PC-3 (cell line): ENCODE data around the gene FGF12. TPM values are rescaled to one million over a fixed set of nuclear protein-coding genes. Genes with fewer than 3 reads are reported as not detected.
A peak's percentile ranks its signal among the peaks of the same experiment; 100 is the strongest.

Source experiments
- ATAC-seq: fragments of 200-7000 bp; cut with Tn5 transposase; 2 replicates; pipeline ENCODE4 v1.9.1; 2020; ENCODE audit warnings: mild to moderate bottlenecking, moderate library complexity
- BruUV-seq: library from RNA; stranded (reverse); fragments of 400-500 nt; replicated peaks from 2 replicates; lab custom pipeline; 2021; lab: Mats Ljungman, UMichigan
- CTCF ChIA-PET: fragments of 300-600 bp; sonication (Branson Sonifier 250); formaldehyde crosslinking; loops from one replicate; lab custom pipeline; 2022; ENCODE audit warnings: antibody characterized with exemption; lab: Charles Lee
- POLR2A ChIA-PET: fragments of 300-600 bp; sonication (Branson Sonifier 250); formaldehyde crosslinking; loops from one replicate; lab custom pipeline; 2022; ENCODE audit warnings: antibody characterized with exemption; ENCODE audit not compliant: unreplicated experiment; lab: Charles Lee
- DNase-seq: peaks from one replicate; pipeline ENCODE4 v3.0.0-alpha.2; 2015
- H2AFZ ChIP-seq: fragments of 300-600 bp; sonication (generic); 2 replicates; pipeline ENCODE4 v1.6.0; 2016; ENCODE audit warnings: antibody characterized with exemption, low read length
- H3F3A ChIP-seq: fragments of 300-600 bp; sonication (generic); one replicate; pipeline ENCODE4 v1.6.0; 2017; ENCODE audit warnings: antibody characterized with exemption, low read length, control low read depth, mild to moderate bottlenecking; ENCODE audit not compliant: unreplicated experiment
- H3K27ac ChIP-seq: fragments of 300-600 bp; sonication (generic); 2 replicates; pipeline ENCODE4 v1.5.1; 2016; ENCODE audit warnings: mild to moderate bottlenecking, low read length
- H3K27me3 ChIP-seq: fragments of 300-600 bp; sonication (generic); 2 replicates; pipeline ENCODE4 v1.6.1; 2016; ENCODE audit warnings: low read length, mixed read lengths
- H3K36me3 ChIP-seq: fragments of 300-600 bp; sonication (generic); 2 replicates; pipeline ENCODE4 v1.6.1; 2016; ENCODE audit warnings: low read depth, mixed run types, low read length, mixed read lengths
- H3K4me1 ChIP-seq: fragments of 300-600 bp; sonication (generic); 2 replicates; pipeline ENCODE4 v1.5.1; 2016; ENCODE audit warnings: low read length; ENCODE audit not compliant: insufficient read depth
- H3K4me2 ChIP-seq: fragments of 300-600 bp; sonication (generic); 2 replicates; pipeline ENCODE4 v1.6.0; 2016; ENCODE audit warnings: low read length
- H3K4me3 ChIP-seq: fragments of 300-600 bp; sonication (generic); 2 replicates; pipeline ENCODE4 v1.5.1; 2016; ENCODE audit warnings: mild to moderate bottlenecking, low read length, mixed read lengths
- H3K79me2 ChIP-seq: fragments of 300-600 bp; sonication (generic); 2 replicates; pipeline ENCODE4 v1.6.1; 2017; ENCODE audit warnings: low read length, mixed read lengths
- H3K9ac ChIP-seq: fragments of 300-600 bp; sonication (generic); 2 replicates; pipeline ENCODE4 v1.6.0; 2016; ENCODE audit warnings: mild to moderate bottlenecking, low read length
- H3K9me2 ChIP-seq: fragments of 300-600 bp; sonication (generic); replicated peaks from 2 replicates; pipeline ENCODE4 v1.6.1; 2016; ENCODE audit warnings: mixed run types, low read length, mixed read lengths
- H3K9me3 ChIP-seq: fragments of 300-600 bp; sonication (generic); 2 replicates; pipeline ENCODE4 v1.6.1; 2016; ENCODE audit warnings: low read length, mixed read lengths
- H4K20me1 ChIP-seq: fragments of 300-600 bp; sonication (generic); 2 replicates; pipeline ENCODE4 v1.6.1; 2016; ENCODE audit warnings: low read length, mixed read lengths
- EZH2 ChIP-seq: fragments of 300-600 bp; sonication (generic); IDR thresholded peaks from one replicate; pipeline ENCODE4 v1.6.1; 2017; ENCODE audit warnings: antibody characterized with exemption, mild to moderate bottlenecking, low read length; ENCODE audit not compliant: unreplicated experiment
- EZH2phosphoT487 ChIP-seq: fragments of 300-600 bp; sonication (generic); IDR thresholded peaks from 2 replicates; pipeline ENCODE4 v1.6.1; 2018; ENCODE audit warnings: mild to moderate bottlenecking, antibody characterized with exemption, low read length, borderline replicate concordance
- intact Hi-C: fragments of 100-400 bp; cut with micrococcal nuclease; formaldehyde crosslinking; loops from 2 replicates; pipeline ENCODE4 v1.9.0; 2023
- total RNA-seq: library from RNA; depleted of rRNA; stranded (reverse); fragments of >200 nt; gene quantifications from 2 replicates; pipeline ENCODE4 v1.2.3, GENCODE V29; 2014
- TF ChIP-seq, protein P1 (sequence below): fragments of 300-600 bp; sonication (generic); conservative IDR thresholded peaks from 2 replicates; pipeline ENCODE4 v1.5.1; 2017; ENCODE audit warnings: antibody characterized with exemption, low read depth, mild to moderate bottlenecking, low read length

Gene FGF12
- total RNA-seq, 1 experiment from 2014 or later, result not detected

DNA sequence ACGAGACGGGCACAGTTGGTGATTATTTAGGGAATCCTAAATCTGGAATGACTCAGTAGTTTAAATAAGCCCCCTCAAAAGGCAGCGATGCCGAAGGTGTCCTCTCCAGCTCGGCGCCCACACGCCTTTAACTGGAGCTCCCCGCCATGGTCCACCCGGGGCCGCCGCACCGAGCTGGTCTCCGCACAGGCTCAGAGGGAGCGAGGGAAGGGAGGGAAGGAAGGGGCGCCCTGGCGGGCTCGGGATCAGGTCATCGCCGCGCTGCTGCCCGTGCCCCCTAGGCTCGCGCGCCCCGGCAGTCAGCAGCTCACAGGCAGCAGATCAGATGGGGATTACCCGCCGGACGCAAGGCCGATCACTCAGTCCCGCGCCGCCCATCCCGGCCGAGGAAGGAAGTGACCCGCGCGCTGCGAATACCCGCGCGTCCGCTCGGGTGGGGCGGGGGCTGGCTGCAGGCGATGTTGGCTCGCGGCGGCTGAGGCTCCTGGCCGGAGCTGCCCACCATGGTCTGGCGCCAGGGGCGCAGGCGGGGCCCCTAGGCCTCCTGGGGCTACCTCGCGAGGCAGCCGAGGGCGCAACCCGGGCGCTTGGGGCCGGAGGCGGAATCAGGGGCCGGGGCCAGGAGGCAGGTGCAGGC, 318.0 kb downstream of the FGF12 start:
- ATAC-seq, result peak; percentile 61
- H2AFZ ChIP-seq, result no peak overlapping the region

DNA sequence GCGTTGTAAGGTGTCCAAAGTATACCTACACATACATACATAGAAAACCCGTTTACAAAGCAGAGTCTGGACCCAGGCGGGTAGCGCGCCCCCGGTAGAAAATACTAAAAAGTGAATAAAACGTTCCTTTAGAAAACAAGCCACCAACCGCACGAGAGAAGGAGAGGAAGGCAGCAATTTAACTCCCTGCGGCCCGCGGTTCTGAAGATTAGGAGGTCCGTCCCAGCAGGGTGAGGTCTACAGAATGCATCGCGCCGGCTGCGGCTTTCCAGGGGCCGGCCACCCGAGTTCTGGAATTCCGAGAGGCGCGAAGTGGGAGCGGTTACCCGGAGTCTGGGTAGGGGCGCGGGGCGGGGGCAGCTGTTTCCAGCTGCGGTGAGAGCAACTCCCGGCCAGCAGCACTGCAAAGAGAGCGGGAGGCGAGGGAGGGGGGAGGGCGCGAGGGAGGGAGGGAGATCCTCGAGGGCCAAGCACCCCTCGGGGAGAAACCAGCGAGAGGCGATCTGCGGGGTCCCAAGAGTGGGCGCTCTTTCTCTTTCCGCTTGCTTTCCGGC, 318.6 kb downstream of the FGF12 start:
- Histone ChIP-seq H3K4me1 (no peaks in the 10 kb centered on the region), H3K9me2 (no peaks in the 10 kb centered on the region), H3F3A (no peaks in the 10 kb centered on the region), H3K36me3 (no peaks in the 10 kb centered on the region), H3K27ac (no peak overlapping the region), H3K4me2 (peak overlapping the region; percentile 68; the same call in 1 of the 2 replicates), H3K4me3 (no peak overlapping the region), H4K20me1 (no peaks in the 10 kb centered on the region), H3K9ac (no peak overlapping the region), H3K9me3 (no peaks in the 10 kb centered on the region), H2AFZ (no peak overlapping the region), H3K79me2 (no peaks in the 10 kb centered on the region), H3K27me3 (peaks cover 62% of the 10 kb centered on the region)
- ChIA-PET CTCF (no interaction called here), POLR2A (no interaction called here)
- intact Hi-C loops, result no loop called here
- DNase-seq, result no peak
- no TSS peak for BruUV-seq
- ATAC-seq, result no peak
- TF ChIP-seq EZH2 (no peak), EZH2phosphoT487 (no peak)
- TF ChIP-seq, protein P1, sequence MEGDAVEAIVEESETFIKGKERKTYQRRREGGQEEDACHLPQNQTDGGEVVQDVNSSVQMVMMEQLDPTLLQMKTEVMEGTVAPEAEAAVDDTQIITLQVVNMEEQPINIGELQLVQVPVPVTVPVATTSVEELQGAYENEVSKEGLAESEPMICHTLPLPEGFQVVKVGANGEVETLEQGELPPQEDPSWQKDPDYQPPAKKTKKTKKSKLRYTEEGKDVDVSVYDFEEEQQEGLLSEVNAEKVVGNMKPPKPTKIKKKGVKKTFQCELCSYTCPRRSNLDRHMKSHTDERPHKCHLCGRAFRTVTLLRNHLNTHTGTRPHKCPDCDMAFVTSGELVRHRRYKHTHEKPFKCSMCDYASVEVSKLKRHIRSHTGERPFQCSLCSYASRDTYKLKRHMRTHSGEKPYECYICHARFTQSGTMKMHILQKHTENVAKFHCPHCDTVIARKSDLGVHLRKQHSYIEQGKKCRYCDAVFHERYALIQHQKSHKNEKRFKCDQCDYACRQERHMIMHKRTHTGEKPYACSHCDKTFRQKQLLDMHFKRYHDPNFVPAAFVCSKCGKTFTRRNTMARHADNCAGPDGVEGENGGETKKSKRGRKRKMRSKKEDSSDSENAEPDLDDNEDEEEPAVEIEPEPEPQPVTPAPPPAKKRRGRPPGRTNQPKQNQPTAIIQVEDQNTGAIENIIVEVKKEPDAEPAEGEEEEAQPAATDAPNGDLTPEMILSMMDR, result no peak

More for the DNA sequence above, 318.0 kb downstream of the FGF12 start:
- no peak for TF ChIP-seq EZH2phosphoT487
- no peak for TF ChIP-seq EZH2
- TF ChIP-seq, protein P1, result no peak
- peak overlapping the region; percentile 50 for H3K4me3 ChIP-seq
- DNase-seq, result no peak
- peaks cover 62% of the 10 kb centered on the region for H3K27me3 ChIP-seq
- no peaks in the 10 kb centered on the region for H3K36me3 ChIP-seq
- no TSS peak for BruUV-seq
- no peak overlapping the region for H3K27ac ChIP-seq
- intact Hi-C loops, result no loop called here
- no peaks in the 10 kb centered on the region for H3K9me2 ChIP-seq
- H4K20me1 ChIP-seq, result no peaks in the 10 kb centered on the region
- H3K4me1 ChIP-seq, result no peaks in the 10 kb centered on the region
- ChIA-PET CTCF (interaction anchor here (0.7 kb wide), 1 partner anchor 787 kb away, joined by 3 read pairs; no protein-coding TSS in a partner anchor), POLR2A (no interaction called here)
- H3K9me3 ChIP-seq, result no peaks in the 10 kb centered on the region
- peak overlapping the region; percentile 68 for H3K4me2 ChIP-seq
- H3K79me2 ChIP-seq, result no peaks in the 10 kb centered on the region
- H3K9ac ChIP-seq, result no peak overlapping the region
- H3F3A ChIP-seq, result no peaks in the 10 kb centered on the region
